Neural progenitor cell (in vitro differentiated cells): ENCODE data around the gene WDR93.

ENCODE experiments used
- CTCF ChIP-seq: fragments of 200-600 bp; sonication (generic); IDR thresholded peaks from 2 replicates; pipeline ENCODE4 v1.5.1; 2017; ENCODE audit warnings: antibody characterized with exemption, mild to moderate bottlenecking
- EZH2 ChIP-seq: fragments of 200-600 bp; sonication (generic); IDR thresholded peaks from 2 replicates; pipeline ENCODE4 v1.6.1; 2017; ENCODE audit warnings: antibody characterized with exemption, mild to moderate bottlenecking, moderate library complexity
- EZH2phosphoT487 ChIP-seq: fragments of 200-600 bp; sonication (generic); IDR thresholded peaks from 2 replicates; pipeline ENCODE4 v1.6.1; 2017; ENCODE audit warnings: antibody characterized with exemption

DNA sequence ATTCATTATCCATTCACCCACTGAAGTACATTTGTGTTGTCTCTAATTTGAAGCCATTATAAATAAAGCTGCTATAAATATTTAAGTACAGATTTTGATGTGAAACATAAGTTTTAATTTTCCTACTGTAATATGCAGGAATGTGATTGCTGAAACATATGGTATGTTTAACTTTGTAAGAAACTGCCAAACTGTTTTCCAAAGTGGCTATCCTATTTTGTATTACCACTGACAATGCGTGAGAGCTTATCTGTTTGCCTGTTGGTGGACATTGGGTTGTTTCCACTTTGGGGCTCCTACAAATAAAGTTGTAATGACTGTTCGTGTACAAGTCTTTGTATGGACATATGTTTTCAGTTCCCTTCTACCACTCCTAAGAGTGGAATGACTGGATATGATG, 2.5 kb downstream of the WDR93 start:
- no peak for TF ChIP-seq CTCF
- no peak for TF ChIP-seq EZH2phosphoT487
- no peak for TF ChIP-seq EZH2
